HG02885 (cell line): ENCODE measurements around the gene RSPH6A.

ENCODE experiments used
- ATAC-seq: cut with Tn5 transposase; IDR thresholded peaks from one replicate; pipeline ENCODE4 v1.9.1; 2021; ENCODE audit warnings: mild to moderate bottlenecking; ENCODE audit not compliant: unreplicated experiment, poor library complexity

RSPH6A gene

GRCh38 chr19:45814851-45815480 lies at the start of gene RSPH6A:
RSPH6A (minus strand) TSS chr19:45815308; CDS start chr19:45815176, 132 bp downstream.
- no peak for ATAC-seq

- no peak for ATAC-seq
Observed at GRCh38 chr19:45864629-45865082, 49.5 kb upstream of the RSPH6A start.

GRCh38 chr19:45863840-45864628 lies 48.9 kb upstream of the RSPH6A start, which contains the start of gene FOXA3:
FOXA3 (plus strand) TSS chr19:45864326; CDS start chr19:45864457, 131 bp downstream.
- no peak for ATAC-seq

- no peak for ATAC-seq
Observed at GRCh38 chr19:45863335-45863839, 48.3 kb upstream of the RSPH6A start.

GRCh38 chr19:45862564-45863334 lies 47.6 kb upstream of the RSPH6A start, which contains the start of gene SYMPK:
SYMPK (minus strand) TSS chr19:45863147; CDS start chr19:45854495, 8,652 bp downstream.
- ATAC-seq, result peak; percentile 94

GRCh38 chr19:45862271-45862563 lies 47.1 kb upstream of the RSPH6A start:
- ATAC-seq, result no peak

GRCh38 chr19:45860359-45861259 lies 45.5 kb upstream of the RSPH6A start:
- ATAC-seq, result no peak

- no peak for ATAC-seq
Observed at GRCh38 chr19:45854167-45854778, 39.2 kb upstream of the RSPH6A start.

- no peak for ATAC-seq
Observed at GRCh38 chr19:45852983-45853382, 37.9 kb upstream of the RSPH6A start.

GRCh38 chr19:45852145-45852750 lies 37.1 kb upstream of the RSPH6A start:
- ATAC-seq, result no peak

- ATAC-seq, result no peak
Observed at GRCh38 chr19:45848922-45849321, 33.8 kb upstream of the RSPH6A start.

- no peak for ATAC-seq
Observed at GRCh38 chr19:45847663-45848062, 32.6 kb upstream of the RSPH6A start.

- no peak for ATAC-seq
Observed at GRCh38 chr19:45842198-45842597, 27.1 kb upstream of the RSPH6A start.

GRCh38 chr19:45834970-45835369 lies 19.9 kb upstream of the RSPH6A start:
- ATAC-seq, result no peak

- no peak for ATAC-seq
Observed at GRCh38 chr19:45828945-45829344, 13.8 kb upstream of the RSPH6A start.

- no peak for ATAC-seq
Observed at GRCh38 chr19:45828523-45828922, 13.4 kb upstream of the RSPH6A start.

GRCh38 chr19:45827459-45828093 lies 12.5 kb upstream of the RSPH6A start:
- no peak for ATAC-seq

- ATAC-seq, result no peak
Observed at GRCh38 chr19:45826934-45827333, 11.8 kb upstream of the RSPH6A start.
